ENCODE results near the gene MYADML2. TPM values are rescaled to one million over a fixed set of nuclear protein-coding genes. Genes with fewer than 3 reads are reported as not detected.

Gene MYADML2
- total RNA-seq, 4 donors from 2014 or later, result 0.76 TPM; not detected in 3

DNA sequence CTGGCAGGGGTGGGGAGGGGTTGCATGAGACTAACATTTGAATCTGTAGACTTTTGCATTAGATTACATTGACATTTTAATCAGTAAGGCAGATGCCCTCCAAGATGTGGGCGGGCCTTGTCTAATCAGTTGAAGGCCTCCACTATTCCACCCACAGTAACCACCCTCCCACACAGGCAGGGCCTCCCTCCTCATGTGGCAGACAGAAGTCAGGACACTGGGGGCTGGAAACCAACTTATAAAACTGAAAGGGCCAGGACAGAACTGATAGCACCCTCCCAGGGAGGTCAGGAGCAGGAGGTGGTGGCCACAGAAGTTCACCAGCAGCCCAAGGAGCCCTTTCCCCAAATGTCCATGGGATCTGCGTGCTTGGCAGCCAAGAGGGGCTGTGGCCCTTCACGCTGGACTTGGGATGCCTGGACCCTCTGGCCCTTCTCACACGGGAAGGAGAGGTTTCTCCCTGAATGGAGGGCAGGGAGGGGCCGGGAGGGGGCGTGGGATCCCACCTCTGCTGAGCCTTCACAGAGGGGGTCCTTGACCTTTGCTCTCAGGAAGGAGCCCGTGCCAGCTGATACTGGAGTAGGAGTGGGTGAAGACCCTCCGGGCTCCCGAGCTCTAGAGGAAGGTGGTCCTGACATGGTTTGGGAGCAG, 14.6 kb downstream of the MYADML2 start:
- no peak overlapping the region for H3K27ac ChIP-seq
- no peaks in the 10 kb centered on the region for H3K27me3 ChIP-seq
- H3K36me3 ChIP-seq, result no peaks in the 10 kb centered on the region
- peaks cover 0 to 30% (median 16%) of the 10 kb centered on the region in 4 donors for H3K4me1 ChIP-seq
- no peak for DNase-seq
- no peaks in the 10 kb centered on the region for H3K9me3 ChIP-seq
- H3K4me3 ChIP-seq, result no peak overlapping the region
- no peak for TF ChIP-seq POLR2A (IDR thresholded peaks at IDR 0.05)
- no peak for TF ChIP-seq CTCF (IDR thresholded peaks at IDR 0.05)

- Histone ChIP-seq H3K4me3 (no peak overlapping the region), H3K4me1 (peaks cover 0 to 26% (median 14%) of the 10 kb centered on the region in 4 donors), H3K27me3 (no peaks in the 10 kb centered on the region), H3K27ac (no peak overlapping the region), H3K9me3 (no peaks in the 10 kb centered on the region), H3K36me3 (no peaks in the 10 kb centered on the region)
- no peak for TF ChIP-seq CTCF (IDR thresholded peaks at IDR 0.05)
- TF ChIP-seq POLR2A (IDR thresholded peaks at IDR 0.05), result no peak
- no peak for DNase-seq
Observed at GRCh38 chr17:81931557-81932332, 15.3 kb downstream of the MYADML2 start.

DNA sequence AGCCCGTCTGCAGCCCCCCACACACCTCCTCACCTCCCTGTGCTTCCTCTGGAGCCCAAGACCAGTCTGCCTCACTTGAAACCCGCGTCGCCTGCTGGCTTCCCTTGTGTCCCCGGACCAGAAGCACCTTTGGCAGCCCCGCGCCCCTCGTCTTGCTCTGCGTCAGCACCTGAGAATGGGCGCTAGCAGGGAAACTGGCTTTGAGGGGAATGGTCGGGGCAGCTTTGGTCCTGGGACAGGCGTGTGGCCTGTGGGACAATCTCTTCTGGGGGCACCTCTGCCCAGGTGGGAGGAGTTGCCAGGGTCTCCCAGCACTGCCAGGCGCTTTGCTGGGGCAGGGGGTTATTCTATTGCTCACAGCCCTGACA, 15.9 kb downstream of the MYADML2 start:
- Histone ChIP-seq H3K4me3 (no peak overlapping the region), H3K9me3 (no peaks in the 10 kb centered on the region), H3K27ac (no peak overlapping the region), H3K27me3 (no peaks in the 10 kb centered on the region), H3K4me1 (peaks cover 0 to 25% (median 13%) of the 10 kb centered on the region in 4 donors), H3K36me3 (no peaks in the 10 kb centered on the region)
- no peak for TF ChIP-seq CTCF (IDR thresholded peaks at IDR 0.05)
- TF ChIP-seq POLR2A (IDR thresholded peaks at IDR 0.05), result no peak
- peak in 1 of 3 donors; percentile 45 for DNase-seq

GRCh38 chr17:81930142-81931125, 16.6 kb downstream of the MYADML2 start:
- no peak overlapping the region for H3K27ac ChIP-seq
- no peak overlapping the region for H3K4me3 ChIP-seq

More at GRCh38 chr17:81930142-81931125, 16.6 kb downstream of the MYADML2 start:
- peaks cover 0 to 32% (median 16%) of the 10 kb centered on the region in 4 donors for H3K4me1 ChIP-seq
- no peak for TF ChIP-seq CTCF (IDR thresholded peaks at IDR 0.05)
- TF ChIP-seq POLR2A (IDR thresholded peaks at IDR 0.05), result no peak
- no peaks in the 10 kb centered on the region for H3K9me3 ChIP-seq
- DNase-seq, result peak in 1 of 3 donors; percentile 69
- H3K27me3 ChIP-seq, result no peaks in the 10 kb centered on the region
- H3K36me3 ChIP-seq, result no peaks in the 10 kb centered on the region

All from Peyer's patch (tissue), 4 donors.